Measurements from ENCODE around the gene EPGN.

Gene EPGN

GRCh38 chr4:74308215-74308614, at the start of gene EPGN:
Gene EPGN (plus strand): TSS chr4:74308470. CDS start chr4:74308534, 64 bp downstream.
- Histone ChIP-seq H3K4me3 (replicated peaks; ENCODE audit: low read depth, low read length) (no peak within 1 kb of the TSS), H3K27me3 (replicated peaks; ENCODE audit: control insufficient read depth, insufficient read depth, low read length) (no peaks in the 10 kb centered on the region), H3K36me3 (ENCODE audit: control insufficient read depth, insufficient read depth, low read length) (no peaks in the 10 kb centered on the region)
- TF ChIP-seq CTCF (IDR thresholded peaks at IDR 0.05; ENCODE audit: insufficient read depth, low read length, poor library complexity, severe bottlenecking) = no peak
- DNase-seq (ENCODE audit: extremely low read depth, insufficient read length) = no peak

- no peaks in the 10 kb centered on the region for H3K27me3 ChIP-seq (replicated peaks; ENCODE audit: control insufficient read depth, insufficient read depth, low read length)
- no peaks in the 10 kb centered on the region for H3K36me3 ChIP-seq (ENCODE audit: control insufficient read depth, insufficient read depth, low read length)
- DNase-seq (ENCODE audit: extremely low read depth, insufficient read length) = no peak
- H3K4me3 ChIP-seq (replicated peaks; ENCODE audit: low read depth, low read length) = no peak overlapping the region
- no peak for TF ChIP-seq CTCF (IDR thresholded peaks at IDR 0.05; ENCODE audit: insufficient read depth, low read length, poor library complexity, severe bottlenecking)
Observed at GRCh38 chr4:74258963-74259362, 49.3 kb upstream of the EPGN start.

- Histone ChIP-seq H3K27me3 (replicated peaks; ENCODE audit: control insufficient read depth, insufficient read depth, low read length) (no peaks in the 10 kb centered on the region), H3K4me3 (replicated peaks; ENCODE audit: low read depth, low read length) (no peak overlapping the region), H3K36me3 (ENCODE audit: control insufficient read depth, insufficient read depth, low read length) (no peaks in the 10 kb centered on the region)
- no peak for TF ChIP-seq CTCF (IDR thresholded peaks at IDR 0.05; ENCODE audit: insufficient read depth, low read length, poor library complexity, severe bottlenecking)
- no peak for DNase-seq (ENCODE audit: extremely low read depth, insufficient read length)
Observed at GRCh38 chr4:74260036-74260435, 48.2 kb upstream of the EPGN start.

GRCh38 chr4:74262522-74262921, 45.7 kb upstream of the EPGN start:
- no peak for TF ChIP-seq CTCF (IDR thresholded peaks at IDR 0.05; ENCODE audit: insufficient read depth, low read length, poor library complexity, severe bottlenecking)
- H3K27me3 ChIP-seq (replicated peaks; ENCODE audit: control insufficient read depth, insufficient read depth, low read length) = no peaks in the 10 kb centered on the region
- no peak overlapping the region for H3K4me3 ChIP-seq (replicated peaks; ENCODE audit: low read depth, low read length)
- no peak for DNase-seq (ENCODE audit: extremely low read depth, insufficient read length)
- no peaks in the 10 kb centered on the region for H3K36me3 ChIP-seq (ENCODE audit: control insufficient read depth, insufficient read depth, low read length)

GRCh38 chr4:74263551-74263950, 44.7 kb upstream of the EPGN start:
- no peak for DNase-seq (ENCODE audit: extremely low read depth, insufficient read length)
- TF ChIP-seq CTCF (IDR thresholded peaks at IDR 0.05; ENCODE audit: insufficient read depth, low read length, poor library complexity, severe bottlenecking) = no peak
- H3K36me3 ChIP-seq (ENCODE audit: control insufficient read depth, insufficient read depth, low read length) = no peaks in the 10 kb centered on the region
- no peaks in the 10 kb centered on the region for H3K27me3 ChIP-seq (replicated peaks; ENCODE audit: control insufficient read depth, insufficient read depth, low read length)
- H3K4me3 ChIP-seq (replicated peaks; ENCODE audit: low read depth, low read length) = no peak overlapping the region

- no peak for TF ChIP-seq CTCF (IDR thresholded peaks at IDR 0.05; ENCODE audit: insufficient read depth, low read length, poor library complexity, severe bottlenecking)
- no peak for DNase-seq (ENCODE audit: extremely low read depth, insufficient read length)
- Histone ChIP-seq H3K27me3 (replicated peaks; ENCODE audit: control insufficient read depth, insufficient read depth, low read length) (no peaks in the 10 kb centered on the region), H3K4me3 (replicated peaks; ENCODE audit: low read depth, low read length) (no peak overlapping the region), H3K36me3 (ENCODE audit: control insufficient read depth, insufficient read depth, low read length) (no peaks in the 10 kb centered on the region)
Observed at GRCh38 chr4:74266081-74266480, 42.2 kb upstream of the EPGN start.
